ENCODE data around the gene MATK.

GRCh38 chr19:3760871-3761361, 25.3 kb downstream of the MATK start:
- TF ChIP-seq CTCF (conservative IDR thresholded peaks at IDR 0.05) (no peak), ZFX (IDR thresholded peaks at IDR 0.05) (no peak)

Measured in C4-2B (cell line).